ENCODE data around the gene ANKRD1. TPM values are rescaled to one million over a fixed set of nuclear protein-coding genes. Genes with fewer than 3 reads are reported as not detected.

ANKRD1 gene
- total RNA-seq, 1 experiment from 2014 or later: 0.65 TPM

DNA sequence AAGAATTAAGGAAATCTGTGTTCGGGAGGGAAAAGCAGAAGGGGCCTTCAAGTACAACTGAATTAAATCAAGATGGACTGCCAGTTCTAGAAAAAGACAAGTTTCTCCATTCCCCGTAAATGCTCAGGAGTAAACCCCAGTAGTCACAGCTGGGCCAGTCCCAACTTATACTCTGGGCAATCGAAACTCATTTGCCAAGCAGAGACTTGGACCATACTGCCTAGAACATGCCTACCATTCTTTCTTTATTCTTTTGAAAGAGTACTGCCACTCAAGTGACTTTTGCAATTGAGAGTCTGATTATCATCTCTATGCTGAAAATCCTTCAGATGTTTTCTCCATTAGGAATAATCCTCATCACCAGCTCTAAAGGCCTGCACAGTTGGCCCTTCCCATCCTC lies 27.7 kb downstream of the ANKRD1 start:
- no peak overlapping the region for H3K27ac Mint-ChIP-seq (ENCODE audit: low read depth, unreplicated experiment)
- TF ChIP-seq, protein P1, sequence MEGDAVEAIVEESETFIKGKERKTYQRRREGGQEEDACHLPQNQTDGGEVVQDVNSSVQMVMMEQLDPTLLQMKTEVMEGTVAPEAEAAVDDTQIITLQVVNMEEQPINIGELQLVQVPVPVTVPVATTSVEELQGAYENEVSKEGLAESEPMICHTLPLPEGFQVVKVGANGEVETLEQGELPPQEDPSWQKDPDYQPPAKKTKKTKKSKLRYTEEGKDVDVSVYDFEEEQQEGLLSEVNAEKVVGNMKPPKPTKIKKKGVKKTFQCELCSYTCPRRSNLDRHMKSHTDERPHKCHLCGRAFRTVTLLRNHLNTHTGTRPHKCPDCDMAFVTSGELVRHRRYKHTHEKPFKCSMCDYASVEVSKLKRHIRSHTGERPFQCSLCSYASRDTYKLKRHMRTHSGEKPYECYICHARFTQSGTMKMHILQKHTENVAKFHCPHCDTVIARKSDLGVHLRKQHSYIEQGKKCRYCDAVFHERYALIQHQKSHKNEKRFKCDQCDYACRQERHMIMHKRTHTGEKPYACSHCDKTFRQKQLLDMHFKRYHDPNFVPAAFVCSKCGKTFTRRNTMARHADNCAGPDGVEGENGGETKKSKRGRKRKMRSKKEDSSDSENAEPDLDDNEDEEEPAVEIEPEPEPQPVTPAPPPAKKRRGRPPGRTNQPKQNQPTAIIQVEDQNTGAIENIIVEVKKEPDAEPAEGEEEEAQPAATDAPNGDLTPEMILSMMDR (IDR thresholded peaks at IDR 0.05; ENCODE audit: unreplicated experiment): no peak
- ChIA-PET POLR2A (interaction anchor here (1.8 kb wide), 1 partner anchor 9 kb away, joined by 9 read pairs; no protein-coding TSS in a partner anchor), CTCF (interaction anchor here (0.9 to 1.6 kb wide), 3 partner anchors 13 to 30 kb away, joined by 3 to 8 read pairs (median 7); no protein-coding TSS in a partner anchor)
- intact Hi-C loops (cut with micrococcal nuclease): no loop called here
- no TSS peak for BruUV-seq (replicated peaks)
- no peak for DNase-seq (ENCODE audit: unreplicated experiment)
- no peak overlapping the region for H3K4me3 Mint-ChIP-seq (ENCODE audit: unreplicated experiment)
- no peaks in the 10 kb centered on the region for H3K27me3 Mint-ChIP-seq (ENCODE audit: insufficient read depth, unreplicated experiment)
- H3K9me3 Mint-ChIP-seq (ENCODE audit: unreplicated experiment): no peaks in the 10 kb centered on the region
- H3K36me3 Mint-ChIP-seq (ENCODE audit: insufficient read depth, unreplicated experiment): peaks cover 71% of the 10 kb centered on the region
- no peaks in the 10 kb centered on the region for H3K4me1 Mint-ChIP-seq (ENCODE audit: insufficient read depth, unreplicated experiment)

DNA sequence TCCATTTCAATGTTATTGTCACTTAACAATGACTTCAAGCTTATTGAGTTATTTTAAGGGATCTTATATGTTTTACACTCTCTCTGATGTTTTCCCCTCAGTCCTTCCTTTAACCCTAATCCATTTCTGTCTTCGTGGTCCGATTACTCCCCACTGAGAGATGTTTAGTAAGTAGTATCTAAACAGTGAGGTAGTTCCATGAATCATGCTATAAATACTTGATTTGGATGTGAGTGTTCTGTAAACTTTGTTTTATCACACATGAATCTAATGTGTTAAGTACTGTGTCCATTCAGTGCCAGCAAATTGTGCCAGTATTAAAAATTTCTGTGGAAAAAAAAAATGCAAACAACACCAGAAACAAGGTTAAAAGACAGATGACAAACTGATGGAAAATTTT lies 30.5 kb downstream of the ANKRD1 start:
- Mint-ChIP-seq H3K4me3 (ENCODE audit: unreplicated experiment) (no peak overlapping the region), H3K9me3 (ENCODE audit: unreplicated experiment) (no peaks in the 10 kb centered on the region), H3K36me3 (ENCODE audit: insufficient read depth, unreplicated experiment) (peaks cover 84% of the 10 kb centered on the region), H3K27ac (ENCODE audit: low read depth, unreplicated experiment) (no peak overlapping the region), H3K27me3 (ENCODE audit: insufficient read depth, unreplicated experiment) (no peaks in the 10 kb centered on the region), H3K4me1 (ENCODE audit: insufficient read depth, unreplicated experiment) (no peaks in the 10 kb centered on the region)
- CTCF ChIA-PET: interaction anchor here (0.5 to 0.9 kb wide), 2 partner anchors 21 to 198 kb away, joined by 3 read pairs; no protein-coding TSS in a partner anchor
- no peak for DNase-seq (ENCODE audit: unreplicated experiment)
- POLR2A ChIA-PET: no interaction called here
- intact Hi-C loops (cut with micrococcal nuclease): no loop called here
- TF ChIP-seq, protein P1 (IDR thresholded peaks at IDR 0.05; ENCODE audit: unreplicated experiment): no peak
- BruUV-seq (replicated peaks): no TSS peak

DNA sequence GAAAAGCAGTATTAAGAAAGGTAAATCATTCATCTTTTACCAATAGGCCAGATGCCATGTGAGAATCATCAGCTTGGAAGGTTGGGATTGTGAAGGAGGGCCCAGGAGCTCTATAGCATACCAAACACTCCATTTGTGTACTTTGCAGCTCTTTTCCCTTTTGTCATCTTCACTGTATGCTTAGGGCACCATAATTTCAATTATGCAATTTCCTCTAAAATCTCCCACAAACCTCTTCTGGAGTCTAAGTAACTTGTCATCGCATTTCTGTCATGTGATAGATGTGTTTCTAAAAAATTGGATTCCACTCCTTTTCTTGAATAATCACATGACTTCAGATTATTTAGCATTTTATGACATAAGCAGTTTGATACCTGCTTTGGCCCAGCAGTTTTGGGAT lies 31.3 kb downstream of the ANKRD1 start:
- ChIA-PET CTCF (interaction anchor here (0.6 to 2.0 kb wide), 4 partner anchors 10 to 119 kb away, joined by 3 to 12 read pairs (median 3); no protein-coding TSS in a partner anchor), POLR2A (no interaction called here)
- no peak for DNase-seq (ENCODE audit: unreplicated experiment)
- no peaks in the 10 kb centered on the region for H3K9me3 Mint-ChIP-seq (ENCODE audit: unreplicated experiment)
- no peak overlapping the region for H3K4me3 Mint-ChIP-seq (ENCODE audit: unreplicated experiment)
- TF ChIP-seq, protein P1 (IDR thresholded peaks at IDR 0.05; ENCODE audit: unreplicated experiment): no peak
- BruUV-seq (replicated peaks): no TSS peak
- H3K36me3 Mint-ChIP-seq (ENCODE audit: insufficient read depth, unreplicated experiment): peaks cover 87% of the 10 kb centered on the region
- H3K27me3 Mint-ChIP-seq (ENCODE audit: insufficient read depth, unreplicated experiment): no peaks in the 10 kb centered on the region
- intact Hi-C loops (cut with micrococcal nuclease): no loop called here
- no peaks in the 10 kb centered on the region for H3K4me1 Mint-ChIP-seq (ENCODE audit: insufficient read depth, unreplicated experiment)
- no peak overlapping the region for H3K27ac Mint-ChIP-seq (ENCODE audit: low read depth, unreplicated experiment)

DNA sequence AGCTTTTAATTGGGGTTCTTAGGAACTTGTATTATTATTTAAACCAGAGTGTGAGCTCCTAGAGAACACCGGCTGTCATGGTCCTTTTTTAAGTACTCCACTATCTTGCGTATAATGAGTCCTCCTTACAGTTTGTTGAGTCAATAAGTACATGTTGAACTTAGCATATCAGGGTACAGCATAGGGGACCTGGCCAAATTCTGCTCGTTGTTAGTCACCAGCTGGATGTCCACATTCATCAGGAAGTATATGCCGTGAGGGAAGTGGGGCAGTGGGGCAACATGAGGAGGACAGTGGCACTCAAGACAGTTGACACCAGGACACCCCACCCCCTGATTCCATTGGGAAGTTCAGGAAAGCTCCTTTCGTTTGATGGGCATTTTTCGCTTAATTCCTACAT lies 32.5 kb downstream of the ANKRD1 start:
- DNase-seq (ENCODE audit: unreplicated experiment): no peak
- Mint-ChIP-seq H3K4me1 (ENCODE audit: insufficient read depth, unreplicated experiment) (no peaks in the 10 kb centered on the region), H3K36me3 (ENCODE audit: insufficient read depth, unreplicated experiment) (peaks cover 88% of the 10 kb centered on the region), H3K27ac (ENCODE audit: low read depth, unreplicated experiment) (no peak overlapping the region), H3K27me3 (ENCODE audit: insufficient read depth, unreplicated experiment) (no peaks in the 10 kb centered on the region), H3K9me3 (ENCODE audit: unreplicated experiment) (no peaks in the 10 kb centered on the region), H3K4me3 (ENCODE audit: unreplicated experiment) (no peak overlapping the region)
- POLR2A ChIA-PET: interaction anchor here (1.4 kb wide), 1 partner anchor 17 kb away, joined by 3 read pairs; the partner anchor contains the start of gene RPP30
- intact Hi-C loops (cut with micrococcal nuclease): no loop called here
- CTCF ChIA-PET: interaction anchor here (1.3 to 2.0 kb wide), 2 partner anchors 9 to 23 kb away, joined by 4 to 12 read pairs; no protein-coding TSS in a partner anchor
- TF ChIP-seq, protein P1 (IDR thresholded peaks at IDR 0.05; ENCODE audit: unreplicated experiment): no peak
- no TSS peak for BruUV-seq (replicated peaks)

All from MCF 10A (cell line).